ENCODE results near the gene CLPTM1. TPM values are rescaled to one million over a fixed set of nuclear protein-coding genes. Genes with fewer than 3 reads are reported as not detected.

Gene CLPTM1
- total and polyA plus RNA-seq, 2 donors from 2014 or later: 107 to 142 TPM

GRCh38 chr19:44942067-44942571 lies 13.1 kb upstream of the CLPTM1 start, which contains the start of gene APOC4:
Gene APOC4, plus strand, starts transcription at chr19:44942237. Its CDS starts 41 bp downstream, at chr19:44942278.
- intact Hi-C loops (cut with DNase I): no loop called here
- H3K36me3 ChIP-seq (ENCODE audit: control insufficient read depth in 2 of 3, insufficient read depth in 3 of 3, low read length in 3 of 3): no peaks in the 10 kb centered on the region
- no peaks in the 10 kb centered on the region for H3K27me3 ChIP-seq (ENCODE audit: control insufficient read depth, insufficient read depth, low read length)
- TF ChIP-seq, protein P1, sequence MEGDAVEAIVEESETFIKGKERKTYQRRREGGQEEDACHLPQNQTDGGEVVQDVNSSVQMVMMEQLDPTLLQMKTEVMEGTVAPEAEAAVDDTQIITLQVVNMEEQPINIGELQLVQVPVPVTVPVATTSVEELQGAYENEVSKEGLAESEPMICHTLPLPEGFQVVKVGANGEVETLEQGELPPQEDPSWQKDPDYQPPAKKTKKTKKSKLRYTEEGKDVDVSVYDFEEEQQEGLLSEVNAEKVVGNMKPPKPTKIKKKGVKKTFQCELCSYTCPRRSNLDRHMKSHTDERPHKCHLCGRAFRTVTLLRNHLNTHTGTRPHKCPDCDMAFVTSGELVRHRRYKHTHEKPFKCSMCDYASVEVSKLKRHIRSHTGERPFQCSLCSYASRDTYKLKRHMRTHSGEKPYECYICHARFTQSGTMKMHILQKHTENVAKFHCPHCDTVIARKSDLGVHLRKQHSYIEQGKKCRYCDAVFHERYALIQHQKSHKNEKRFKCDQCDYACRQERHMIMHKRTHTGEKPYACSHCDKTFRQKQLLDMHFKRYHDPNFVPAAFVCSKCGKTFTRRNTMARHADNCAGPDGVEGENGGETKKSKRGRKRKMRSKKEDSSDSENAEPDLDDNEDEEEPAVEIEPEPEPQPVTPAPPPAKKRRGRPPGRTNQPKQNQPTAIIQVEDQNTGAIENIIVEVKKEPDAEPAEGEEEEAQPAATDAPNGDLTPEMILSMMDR (IDR thresholded peaks at IDR 0.05; ENCODE audit: borderline replicate concordance, extremely low read depth, insufficient read depth): no peak
- H3K4me3 ChIP-seq (ENCODE audit: low read length in 3 of 3): no peak within 1 kb of the TSS
- no peak for FAIRE-seq
- no peak within 1 kb of the TSS for H3K27ac ChIP-seq (ENCODE audit: low read depth in 2 of 2, low read length in 2 of 2)
- H3K4me1 ChIP-seq (ENCODE audit: control insufficient read depth in 2 of 3, insufficient read depth in 2 of 3, low read depth in 1 of 3, low read length in 3 of 3): no peaks in the 10 kb centered on the region
- no peaks in the 10 kb centered on the region for H3K9me3 ChIP-seq (ENCODE audit: control insufficient read depth in 2 of 3, insufficient read depth in 1 of 3, low read length in 3 of 3)
- H3K9ac ChIP-seq (ENCODE audit: low read length in 3 of 3): no peak within 1 kb of the TSS
- DNase-seq: no peak

DNA sequence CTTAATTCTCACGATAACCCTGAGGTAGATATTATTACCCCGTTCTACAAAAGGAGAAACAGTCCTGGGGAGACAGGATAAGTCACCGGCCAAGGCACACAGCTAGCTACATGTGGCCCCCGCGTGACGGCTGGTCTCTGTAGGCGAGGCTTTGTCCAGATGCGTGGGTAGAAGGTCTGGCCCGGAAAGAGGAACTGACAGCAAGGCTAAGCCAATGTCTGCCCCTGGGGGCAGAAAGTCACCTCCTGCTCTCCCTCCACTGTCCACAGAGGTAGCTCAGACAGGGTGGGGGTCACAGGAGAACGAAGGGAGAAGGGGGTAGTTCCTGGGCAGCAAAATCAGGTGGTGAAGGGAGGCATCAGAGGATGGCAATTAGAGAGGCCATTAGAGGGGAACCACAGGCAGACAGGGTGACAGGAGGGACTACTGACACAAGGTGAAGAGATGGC lies 11.4 kb upstream of the CLPTM1 start:
- Histone ChIP-seq H3K4me1 (ENCODE audit: control insufficient read depth in 2 of 3, insufficient read depth in 2 of 3, low read depth in 1 of 3, low read length in 3 of 3) (no peaks in the 10 kb centered on the region), H3K4me3 (ENCODE audit: low read length in 3 of 3) (no peak overlapping the region), H3K9me3 (ENCODE audit: control insufficient read depth in 2 of 3, insufficient read depth in 1 of 3, low read length in 3 of 3) (no peaks in the 10 kb centered on the region), H3K27ac (ENCODE audit: low read depth in 2 of 2, low read length in 2 of 2) (no peak overlapping the region), H3K27me3 (ENCODE audit: control insufficient read depth, insufficient read depth, low read length) (no peaks in the 10 kb centered on the region), H3K36me3 (ENCODE audit: control insufficient read depth in 2 of 3, insufficient read depth in 3 of 3, low read length in 3 of 3) (no peaks in the 10 kb centered on the region), H3K9ac (ENCODE audit: low read length in 3 of 3) (no peak overlapping the region)
- intact Hi-C loops (cut with DNase I): no loop called here
- DNase-seq (no peak), FAIRE-seq (no peak)
- TF ChIP-seq, protein P1 (IDR thresholded peaks at IDR 0.05; ENCODE audit: borderline replicate concordance, extremely low read depth, insufficient read depth): no peak

GRCh38 chr19:44947041-44947581 lies 8.1 kb upstream of the CLPTM1 start:
- Histone ChIP-seq H3K4me3 (ENCODE audit: low read length in 3 of 3) (no peak overlapping the region), H3K9me3 (ENCODE audit: control insufficient read depth in 2 of 3, insufficient read depth in 1 of 3, low read length in 3 of 3) (no peaks in the 10 kb centered on the region), H3K27ac (ENCODE audit: low read depth in 2 of 2, low read length in 2 of 2) (no peak overlapping the region), H3K27me3 (ENCODE audit: control insufficient read depth, insufficient read depth, low read length) (no peaks in the 10 kb centered on the region), H3K36me3 (ENCODE audit: control insufficient read depth in 2 of 3, insufficient read depth in 3 of 3, low read length in 3 of 3) (no peaks in the 10 kb centered on the region), H3K9ac (ENCODE audit: low read length in 3 of 3) (no peak overlapping the region), H3K4me1 (ENCODE audit: control insufficient read depth in 2 of 3, insufficient read depth in 2 of 3, low read depth in 1 of 3, low read length in 3 of 3) (peaks cover 0 to 5% (median 3%) of the 10 kb centered on the region in 3 donors)
- FAIRE-seq (no peak), DNase-seq (no peak)
- intact Hi-C loops (cut with DNase I): no loop called here
- TF ChIP-seq, protein P1 (IDR thresholded peaks at IDR 0.05; ENCODE audit: borderline replicate concordance, extremely low read depth, insufficient read depth): no peak

Data from kidney (tissue), 14 donors.